Right lung (tissue), 5 donors: ENCODE measurements around the gene DAGLA. TPM values are rescaled to one million over a fixed set of nuclear protein-coding genes. Genes with fewer than 3 reads are reported as not detected.
"Not testable (repeated sequence)": the region's sequence is repeated elsewhere in the genome, so short reads cannot be mapped to it uniquely, and the experiment has no call there.

Experiments
- DNase-seq, 2 donors: peaks; one replicate each; pipeline ENCODE4 v3.0.0-alpha.2; 2013
- polyA plus RNA-seq, 5 donors: library from polyadenylated mRNA; unstranded; fragments of 120-200 nt; gene quantifications; one replicate each; pipeline versions ENCODE4 v1.2.1 to v1.2.3, GENCODE V29; 2013; ENCODE audit warnings: inconsistent platforms in 1 of 5, low replicate concordance in 1 of 5; ENCODE audit not compliant: insufficient read length in 5 of 5, insufficient read depth in 1 of 5

Gene DAGLA
- polyA plus RNA-seq, 5 donors = 1.9 to 3.9 (median 2.7) TPM

DNA sequence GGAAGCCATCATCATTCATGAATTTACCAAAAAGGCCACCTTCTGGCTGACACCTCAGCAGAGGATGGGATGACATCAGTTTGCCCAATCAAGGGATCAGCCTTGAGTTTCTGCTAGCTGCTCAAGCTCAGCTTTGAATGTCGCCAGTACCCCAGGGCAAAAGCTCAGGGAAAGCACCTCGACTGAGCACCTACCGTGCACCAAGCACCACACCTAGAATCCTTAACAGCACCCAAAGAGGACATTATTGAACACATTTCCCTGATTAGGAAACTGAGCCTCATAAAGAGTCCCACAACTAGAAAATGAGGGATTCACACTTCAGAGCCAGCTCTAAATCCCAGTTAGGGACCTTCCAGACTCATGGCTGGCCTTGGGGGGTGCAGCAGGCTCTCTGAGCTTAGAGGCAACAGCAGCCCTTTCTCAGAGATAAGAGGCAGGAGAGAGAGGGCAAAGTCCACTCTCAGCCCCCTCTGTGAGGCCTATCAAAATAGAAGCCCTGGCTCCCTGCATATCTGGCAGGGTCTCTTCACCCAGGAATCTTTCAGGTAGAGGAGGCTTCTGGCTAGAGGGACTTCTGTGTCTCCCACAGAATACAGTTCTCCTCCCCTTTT lies 13.4 kb upstream of the DAGLA start:
- DNase-seq = no peak

DNA sequence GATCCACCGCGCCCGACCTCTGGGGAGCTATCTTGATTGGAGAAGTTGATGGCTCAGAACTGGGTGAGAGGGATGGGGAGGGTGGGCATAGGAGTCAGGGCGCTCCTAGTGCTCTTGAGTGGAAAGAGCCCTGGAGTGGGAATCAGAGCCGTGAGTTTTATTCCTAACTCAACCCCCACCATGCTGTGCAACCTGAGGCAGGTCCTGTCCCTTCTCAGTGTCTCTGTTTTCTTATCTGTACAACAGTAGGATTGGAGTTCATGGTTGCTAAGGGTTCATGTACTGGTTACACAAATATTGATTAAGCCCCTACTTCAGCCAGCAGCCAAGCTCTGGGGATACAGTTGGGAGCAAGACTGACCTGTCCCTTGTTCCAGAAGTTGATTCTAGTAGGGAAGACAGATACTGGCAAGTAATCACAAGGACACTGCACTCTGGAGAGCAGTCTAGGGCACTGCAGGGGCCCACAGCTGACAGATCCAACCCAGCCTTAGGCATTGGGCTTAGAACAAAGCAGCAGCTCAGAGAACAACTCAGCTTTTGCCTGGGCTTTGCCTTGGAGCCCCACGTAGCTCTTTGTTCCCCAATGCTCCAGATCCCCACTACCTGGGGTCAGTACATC lies 12.4 kb upstream of the DAGLA start:
- no peak for DNase-seq

DNA sequence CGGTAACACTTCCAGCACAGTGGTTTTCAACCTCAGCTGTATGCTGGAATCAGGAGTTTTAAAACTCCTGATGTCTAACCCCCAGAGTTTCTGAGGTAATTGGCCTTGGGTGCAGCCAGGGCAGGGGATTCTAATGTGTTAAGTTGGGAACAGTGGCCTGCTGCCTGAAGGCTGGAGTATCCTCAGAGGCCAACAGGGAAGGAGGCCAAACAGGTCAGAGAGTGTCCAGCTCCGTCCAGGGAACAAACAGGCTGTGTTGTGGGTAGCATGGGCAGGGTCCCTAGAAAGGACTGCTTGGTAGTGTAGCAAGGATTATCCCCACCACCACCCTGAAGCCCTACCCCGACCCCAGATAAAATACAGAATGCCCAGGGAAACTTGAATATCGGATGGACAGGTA lies 10.8 kb upstream of the DAGLA start:
- DNase-seq = no peak

DNA sequence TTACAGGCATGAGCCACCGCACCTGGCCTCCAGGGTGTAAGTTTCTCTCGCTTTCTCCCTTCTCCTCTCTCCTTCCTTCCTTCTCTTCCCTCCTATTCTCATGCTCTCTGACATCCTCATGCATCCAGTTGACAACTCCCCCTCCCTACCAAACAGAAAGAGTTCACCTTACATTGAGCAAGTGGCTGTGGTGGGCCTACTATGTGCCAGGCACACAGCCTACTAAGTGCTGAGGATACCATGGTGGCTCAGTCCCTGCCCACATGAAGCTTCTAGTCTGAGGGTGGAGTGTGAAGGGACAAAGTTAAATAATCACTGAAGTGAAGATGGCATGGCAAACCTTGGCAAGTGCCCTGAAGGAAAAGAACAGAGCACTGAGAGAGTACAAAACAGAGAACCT lies 9.6 kb upstream of the DAGLA start:
- DNase-seq = no peak

DNA sequence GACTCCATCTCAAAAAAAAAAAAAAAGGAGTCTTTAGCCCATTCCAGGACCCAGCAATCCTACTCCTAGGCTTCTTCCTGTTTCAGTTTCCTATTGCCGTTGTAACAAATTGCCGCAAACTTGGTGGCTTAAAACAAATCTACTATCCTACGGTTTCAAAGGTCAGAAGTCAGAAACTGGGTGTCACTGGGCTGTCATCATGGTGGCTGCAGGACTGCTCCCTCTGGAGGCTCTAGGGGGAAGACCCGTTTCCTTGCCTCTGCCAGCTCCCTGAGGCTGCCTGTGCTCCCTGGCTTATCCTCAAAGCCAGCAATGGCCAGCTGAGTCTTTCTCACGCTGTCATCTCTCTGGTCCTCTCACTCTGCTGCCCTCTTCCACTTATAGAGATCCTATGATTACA lies 8.7 kb upstream of the DAGLA start:
- DNase-seq = no peak

DNA sequence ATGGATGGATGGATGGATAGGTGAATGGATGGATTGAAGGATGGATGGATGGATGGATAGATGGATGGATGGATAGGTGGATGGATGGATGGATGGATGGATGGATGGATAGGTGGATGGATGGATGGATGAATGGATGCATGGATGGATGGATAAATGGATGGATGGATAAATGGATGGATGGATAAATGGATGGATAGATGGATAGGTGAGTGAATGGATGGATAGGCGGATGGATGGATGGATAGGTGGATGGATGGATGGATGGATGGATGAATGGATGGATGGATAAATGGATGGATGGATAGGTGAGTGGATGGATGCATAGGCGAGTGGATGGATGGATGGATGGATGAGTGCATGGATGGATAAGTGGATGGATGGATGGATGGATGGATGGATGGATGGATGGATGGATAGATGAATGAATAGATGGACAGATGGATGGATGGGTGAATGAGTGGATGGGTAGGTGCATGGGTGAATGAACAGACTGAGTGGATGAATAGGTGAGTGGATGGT lies 6.2 kb upstream of the DAGLA start:
- DNase-seq = not testable (repeated sequence)

DNA sequence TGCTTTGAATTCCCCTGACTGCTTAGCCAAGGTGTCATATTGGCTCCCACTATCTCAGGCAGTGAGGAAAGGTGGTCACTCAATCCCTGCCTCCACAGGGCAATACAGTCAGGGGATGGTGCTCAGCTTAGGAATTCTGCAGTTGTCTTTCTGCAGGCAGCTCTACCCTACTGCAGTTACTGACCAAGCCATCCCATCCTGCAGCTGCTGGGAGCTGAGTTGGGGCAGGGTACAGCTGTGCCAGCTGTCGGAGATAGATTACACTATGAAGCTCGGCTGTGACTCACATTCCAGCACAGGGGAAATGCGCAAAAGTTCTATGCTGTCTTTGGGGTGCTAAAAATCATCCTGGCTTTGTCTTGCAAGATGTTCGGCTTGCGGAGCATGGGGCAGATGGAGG lies 4.4 kb upstream of the DAGLA start:
- DNase-seq = no peak

DNA sequence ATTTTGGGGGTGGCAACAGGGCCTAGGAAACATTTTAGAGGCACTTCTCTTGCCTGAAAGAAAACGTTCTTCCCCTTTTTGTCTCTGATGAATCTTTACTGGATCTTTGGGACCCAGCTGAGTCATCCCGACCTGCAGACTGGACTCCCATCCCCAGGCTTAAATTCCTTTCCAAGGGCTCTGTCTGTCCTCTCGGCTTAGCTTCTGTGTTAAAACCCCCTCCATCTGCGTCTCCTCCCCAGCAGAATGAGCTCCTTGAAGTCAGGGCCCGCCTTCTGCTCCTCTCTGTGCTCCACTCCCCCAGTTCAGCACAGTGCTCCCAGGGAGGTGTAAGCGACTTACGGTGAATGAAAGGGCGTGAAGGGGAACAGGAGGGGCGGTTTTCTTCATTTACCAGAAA lies 895 bp upstream of the DAGLA start:
- no peak for DNase-seq

DNA sequence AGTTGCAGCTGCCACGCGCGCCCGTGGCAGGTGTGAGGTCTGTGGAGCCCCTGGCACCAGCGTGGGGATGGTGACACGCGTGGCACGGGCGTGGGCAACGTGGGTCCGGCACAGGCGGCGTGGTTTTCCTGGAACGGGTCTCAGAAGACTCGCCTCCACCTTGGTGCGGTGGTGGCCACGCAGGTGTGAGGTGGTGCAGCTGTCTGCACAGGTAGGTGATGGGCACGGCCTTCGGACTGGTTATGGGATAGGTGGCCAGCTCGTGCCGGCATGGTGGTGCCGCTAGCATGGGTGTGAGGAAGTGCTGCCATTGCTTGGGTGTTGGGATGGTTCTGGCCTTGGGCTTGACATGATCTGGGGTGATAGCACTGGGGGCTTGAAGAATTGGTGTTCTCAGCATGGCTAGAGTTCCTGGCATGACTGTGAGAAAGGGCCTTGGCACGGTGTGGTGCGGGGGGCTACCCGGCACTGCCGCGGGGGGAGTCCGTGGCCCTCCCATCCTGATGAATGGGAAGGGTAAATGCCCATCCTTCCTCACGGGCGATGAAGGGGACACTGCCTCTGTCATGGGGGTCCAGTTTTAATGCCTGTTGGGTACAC lies 531 bp downstream of the DAGLA start:
- no peak for DNase-seq

DNA sequence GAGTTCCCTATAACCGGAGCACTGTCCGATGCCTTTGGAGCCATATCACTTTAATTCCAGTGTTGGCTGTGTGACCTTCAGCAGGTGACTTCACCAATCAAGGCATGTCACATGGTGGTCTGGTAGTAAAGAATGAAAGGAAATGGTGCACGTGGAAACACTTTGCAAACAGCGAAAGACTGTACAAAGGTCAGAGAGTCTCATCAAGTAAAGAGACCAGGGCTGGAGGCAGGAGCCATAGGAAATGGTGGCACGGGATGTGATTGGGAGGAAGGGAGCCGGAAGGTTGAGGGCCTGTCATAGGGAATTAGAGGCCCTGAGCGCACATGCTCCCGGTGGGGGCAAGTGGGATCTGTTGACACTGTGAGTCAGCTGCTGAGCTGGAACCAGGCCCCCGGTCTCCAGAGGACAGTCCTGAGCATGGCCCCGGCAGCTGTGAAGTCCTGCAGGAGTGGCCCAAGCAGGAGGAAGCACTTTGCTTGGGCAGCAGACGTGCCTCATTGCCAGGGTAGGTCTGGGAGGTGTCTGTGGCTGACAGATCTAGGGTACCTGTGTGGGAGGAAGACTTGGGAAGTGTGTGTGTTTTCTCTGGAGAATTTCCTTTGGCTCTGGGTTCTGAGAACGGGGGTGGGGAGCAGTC lies 2.0 kb downstream of the DAGLA start:
- DNase-seq = no peak

DNA sequence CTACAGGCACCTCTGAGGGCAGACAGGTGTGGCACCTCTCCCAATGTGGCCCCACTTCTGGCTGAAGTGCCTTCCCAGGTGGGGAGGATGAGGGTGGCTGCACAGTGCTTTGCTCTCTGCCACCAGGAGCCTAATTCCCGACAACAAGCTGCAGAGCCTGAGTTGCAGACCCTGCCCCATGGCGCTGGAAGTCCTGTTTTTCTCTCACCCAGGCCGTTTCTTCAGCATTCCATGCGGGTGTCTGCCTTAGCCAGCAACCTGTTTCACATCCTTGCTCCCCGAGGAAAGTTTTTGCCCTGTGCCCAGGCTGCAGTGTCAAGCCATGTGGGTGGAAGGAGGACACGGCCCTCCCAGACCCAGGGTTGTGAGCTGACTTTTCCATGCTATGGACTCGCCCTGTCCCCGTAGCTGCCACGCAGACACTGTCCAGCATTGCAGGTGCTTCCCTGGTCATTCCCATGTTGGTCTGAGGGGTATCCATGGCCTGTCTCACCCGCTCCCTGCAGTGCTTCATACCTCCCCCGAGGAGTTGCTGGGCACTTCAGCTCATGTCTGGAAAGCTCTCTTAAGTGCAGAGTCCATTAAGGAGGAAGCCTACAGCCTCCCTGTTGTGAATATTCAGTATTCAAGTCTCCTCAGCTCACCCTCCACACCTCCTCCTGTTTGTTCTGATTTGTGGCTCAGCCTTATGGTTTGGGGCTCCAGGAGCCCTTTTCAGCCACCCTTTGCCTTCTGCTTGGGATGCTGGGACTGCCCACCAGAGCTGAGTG lies 2.9 kb downstream of the DAGLA start:
- no peak for DNase-seq

DNA sequence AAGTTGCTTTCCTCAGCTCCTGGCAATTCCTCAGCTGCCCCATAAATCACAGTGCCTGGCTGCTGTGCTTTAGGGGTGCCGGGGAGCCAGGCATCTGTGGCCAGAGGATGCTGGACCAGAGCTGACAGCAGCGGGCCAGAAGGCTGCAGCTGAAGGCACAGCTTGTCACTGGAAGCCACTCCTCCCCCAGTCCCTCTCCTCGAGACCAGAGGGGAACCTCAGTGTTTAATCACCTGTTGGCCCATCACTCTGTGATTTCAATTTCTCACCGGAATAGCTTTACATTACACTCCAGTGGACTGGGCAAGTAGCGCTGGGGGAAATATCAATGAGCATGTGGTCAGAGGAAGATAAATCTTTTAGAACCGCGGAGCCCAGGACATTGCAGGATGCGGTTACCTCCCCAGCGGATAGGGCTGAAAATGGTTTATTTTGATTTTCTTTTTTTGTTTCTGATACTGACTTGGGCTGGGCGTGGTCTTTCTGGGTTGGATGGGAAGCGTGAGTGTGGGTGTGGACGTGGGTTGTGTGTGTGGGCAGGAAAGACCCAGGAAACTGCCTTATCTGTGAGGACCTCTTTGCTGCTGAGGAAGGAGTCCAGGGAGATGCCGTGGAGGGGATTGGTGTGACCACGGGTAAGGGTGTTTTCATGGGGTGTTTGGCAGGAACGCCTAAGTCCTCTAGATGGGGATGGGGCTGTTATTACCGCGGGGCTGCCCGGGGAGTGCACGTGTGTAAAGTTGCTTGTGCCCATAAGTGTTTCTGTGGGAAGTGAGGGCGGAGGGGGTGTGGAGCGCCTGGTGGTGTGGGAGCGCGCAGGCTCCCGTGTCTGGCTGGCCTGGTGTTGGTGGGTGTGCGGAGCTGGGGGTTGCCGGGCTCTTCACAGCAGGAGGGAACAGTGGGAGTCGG lies 4.0 kb downstream of the DAGLA start:
- DNase-seq = no peak

DNA sequence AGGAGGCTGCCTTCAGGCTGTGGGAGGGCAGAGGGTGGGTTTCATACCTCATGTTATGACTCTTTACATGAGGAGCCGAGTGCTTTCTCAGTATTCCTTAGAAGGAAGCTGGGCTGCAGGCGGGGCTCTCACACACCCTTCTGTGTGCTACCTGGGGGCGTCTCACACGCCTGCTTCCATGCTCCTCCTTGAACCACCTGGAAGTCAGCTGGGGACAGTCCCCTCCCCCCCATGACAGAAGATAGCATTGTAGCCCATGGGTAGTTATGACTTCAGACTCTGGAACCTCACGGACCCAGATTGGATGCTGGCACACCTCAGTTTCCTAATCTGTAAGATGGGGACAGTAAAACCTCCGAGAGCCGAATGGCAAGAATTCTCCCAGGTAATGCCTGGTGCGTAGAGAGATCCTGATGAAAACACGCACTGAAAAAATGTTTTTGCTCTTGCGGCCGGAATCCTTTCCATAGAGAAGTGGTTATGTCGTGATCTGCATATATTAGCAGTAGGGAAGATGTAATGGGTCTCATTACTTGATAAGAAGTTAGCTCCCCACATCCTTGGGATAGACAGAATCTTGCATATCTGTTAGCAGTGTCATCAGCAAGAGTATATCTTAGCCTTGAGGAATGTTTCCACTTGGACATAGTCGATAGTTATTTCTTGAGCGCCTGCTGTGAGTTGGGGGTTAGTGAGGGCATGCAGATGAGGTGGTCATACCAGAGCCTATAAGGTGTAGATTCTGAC lies 4.9 kb downstream of the DAGLA start:
- no peak for DNase-seq

DNA sequence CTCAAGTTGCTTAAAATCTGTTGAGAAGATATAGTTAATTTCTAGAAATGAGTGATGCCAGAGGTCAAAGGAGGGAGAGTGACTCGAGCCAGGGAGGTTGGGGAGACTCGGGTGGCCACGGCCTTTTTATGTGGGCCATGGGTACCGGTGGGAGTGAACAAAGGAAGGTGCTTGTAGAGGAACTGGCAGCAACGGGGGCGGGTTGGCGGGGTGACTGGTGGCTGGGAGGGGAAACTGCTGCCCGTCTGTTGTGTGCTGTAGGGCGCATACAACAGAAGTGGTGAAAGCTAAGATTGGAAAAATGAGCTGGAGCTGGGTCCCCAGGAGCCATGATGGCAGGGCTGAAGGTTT lies 5.4 kb downstream of the DAGLA start:
- no peak for DNase-seq

DNA sequence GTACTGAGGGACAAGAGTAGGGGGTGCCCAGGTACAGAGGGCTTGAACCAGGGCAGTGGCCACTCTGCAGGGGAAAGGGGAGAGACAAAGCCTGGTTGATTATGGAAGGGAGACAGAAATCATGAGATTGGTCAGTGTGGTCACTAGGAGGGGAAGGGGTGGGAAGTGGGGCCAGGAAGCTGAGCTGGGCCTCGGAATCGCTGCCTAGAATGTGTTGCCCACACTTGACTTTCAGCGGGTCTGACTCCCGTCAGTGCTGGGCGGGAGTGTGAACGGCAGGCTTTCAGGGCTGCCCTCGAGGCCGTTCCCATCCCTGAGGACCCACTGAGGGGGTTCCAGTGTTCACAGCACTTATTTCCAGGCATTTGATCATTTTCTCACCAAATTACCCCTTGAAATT lies 5.9 kb downstream of the DAGLA start:
- DNase-seq = no peak

DNA sequence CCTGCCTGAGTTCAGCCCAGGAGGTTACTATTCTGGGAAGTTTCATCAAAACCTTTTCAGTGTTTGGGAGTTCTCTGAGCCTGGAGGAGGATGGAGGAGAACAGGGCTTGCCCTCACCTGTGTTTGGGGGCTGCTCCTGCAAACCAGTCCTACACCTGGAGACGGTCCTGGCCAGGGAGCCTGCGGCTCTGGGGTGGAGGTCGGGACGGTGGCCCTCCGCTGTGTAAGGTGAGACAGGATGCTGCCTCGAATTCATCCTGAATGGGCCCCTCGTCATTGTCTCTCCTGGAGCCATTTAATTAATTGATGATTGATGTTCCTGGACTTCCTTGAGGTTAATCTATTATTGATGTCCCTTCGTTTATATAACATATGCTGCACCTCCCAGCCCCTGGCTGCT lies 6.3 kb downstream of the DAGLA start:
- no peak for DNase-seq

DNA sequence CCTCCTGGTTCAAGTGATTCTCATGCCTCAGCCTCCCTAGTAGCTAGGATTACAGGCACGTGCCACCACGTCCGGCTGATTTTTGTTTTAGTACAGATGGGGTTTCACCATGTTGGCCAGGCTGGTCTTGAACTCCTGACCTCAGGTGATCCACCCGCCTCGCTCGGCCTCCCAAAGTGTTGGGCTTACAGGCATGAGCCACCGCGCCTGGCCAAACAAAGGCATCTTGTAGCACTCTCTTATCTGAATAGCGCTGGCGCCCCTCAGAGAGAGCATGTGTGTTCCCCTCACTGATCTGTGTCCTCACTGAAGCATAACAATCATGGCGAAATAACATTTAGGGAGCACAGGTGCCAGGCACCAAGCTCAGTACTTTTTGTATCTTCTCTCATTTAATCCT lies 7.2 kb downstream of the DAGLA start:
- no peak for DNase-seq

DNA sequence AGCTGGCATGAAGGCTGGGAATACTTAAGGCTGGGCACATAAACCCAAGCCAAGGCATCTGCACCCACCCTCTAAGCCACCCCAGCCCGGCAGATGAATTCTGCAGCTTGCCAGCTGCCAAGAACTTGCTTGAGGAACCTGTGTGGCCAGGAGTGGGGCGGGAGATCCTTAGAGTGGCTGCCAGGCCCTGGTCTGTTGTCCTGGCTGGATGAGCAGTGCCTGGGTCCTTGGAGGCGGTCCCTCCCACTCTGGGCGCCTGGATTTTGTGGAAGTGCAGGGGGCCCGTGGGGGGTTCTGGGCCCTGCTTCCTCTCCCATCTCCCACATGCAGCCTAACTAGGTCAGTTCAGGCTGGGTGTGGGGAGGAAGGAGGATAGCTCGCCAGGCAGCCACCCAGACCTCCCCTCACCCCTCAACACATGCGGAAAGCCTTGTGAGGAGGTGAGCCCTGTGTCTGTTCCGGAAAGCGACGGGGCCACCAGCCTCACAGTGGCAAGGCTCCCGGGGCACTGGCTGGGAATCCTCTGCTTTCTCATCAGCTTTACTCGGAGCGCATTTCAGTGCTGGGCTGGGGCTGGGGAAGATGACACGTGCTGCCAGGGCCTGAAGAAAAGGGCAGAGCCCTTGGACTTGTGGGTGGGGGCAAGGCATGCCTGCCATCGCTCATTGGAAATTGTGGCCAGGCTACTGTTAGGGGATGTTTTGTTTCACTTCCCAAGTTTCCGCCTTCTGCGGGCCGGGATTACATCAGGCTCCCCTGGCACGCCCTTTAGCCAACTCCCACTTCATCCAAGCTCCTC lies 8.4 kb downstream of the DAGLA start:
- DNase-seq = no peak

DNA sequence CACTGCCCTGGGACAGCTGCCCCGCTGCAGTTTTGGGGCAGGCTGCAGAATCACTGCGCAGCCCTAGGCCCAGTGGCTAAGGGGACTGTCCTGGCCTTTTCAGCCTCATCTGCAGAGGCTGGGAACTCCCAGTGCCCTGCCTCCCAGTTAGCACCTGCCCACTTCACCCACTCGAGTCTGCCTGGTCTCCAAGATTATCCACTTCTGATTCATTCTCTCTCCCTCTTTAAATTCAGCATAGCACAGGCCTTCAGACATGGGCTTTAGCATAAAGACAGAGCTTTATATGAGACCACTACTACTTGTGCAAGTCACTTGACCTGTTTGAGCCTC lies 8.9 kb downstream of the DAGLA start:
- DNase-seq = no peak
